ENCODE data around the gene TMEM245. TPM values are rescaled to one million over a fixed set of nuclear protein-coding genes. Genes with fewer than 3 reads are reported as not detected.

TMEM245 gene
- total RNA-seq = 79.6 TPM

DNA sequence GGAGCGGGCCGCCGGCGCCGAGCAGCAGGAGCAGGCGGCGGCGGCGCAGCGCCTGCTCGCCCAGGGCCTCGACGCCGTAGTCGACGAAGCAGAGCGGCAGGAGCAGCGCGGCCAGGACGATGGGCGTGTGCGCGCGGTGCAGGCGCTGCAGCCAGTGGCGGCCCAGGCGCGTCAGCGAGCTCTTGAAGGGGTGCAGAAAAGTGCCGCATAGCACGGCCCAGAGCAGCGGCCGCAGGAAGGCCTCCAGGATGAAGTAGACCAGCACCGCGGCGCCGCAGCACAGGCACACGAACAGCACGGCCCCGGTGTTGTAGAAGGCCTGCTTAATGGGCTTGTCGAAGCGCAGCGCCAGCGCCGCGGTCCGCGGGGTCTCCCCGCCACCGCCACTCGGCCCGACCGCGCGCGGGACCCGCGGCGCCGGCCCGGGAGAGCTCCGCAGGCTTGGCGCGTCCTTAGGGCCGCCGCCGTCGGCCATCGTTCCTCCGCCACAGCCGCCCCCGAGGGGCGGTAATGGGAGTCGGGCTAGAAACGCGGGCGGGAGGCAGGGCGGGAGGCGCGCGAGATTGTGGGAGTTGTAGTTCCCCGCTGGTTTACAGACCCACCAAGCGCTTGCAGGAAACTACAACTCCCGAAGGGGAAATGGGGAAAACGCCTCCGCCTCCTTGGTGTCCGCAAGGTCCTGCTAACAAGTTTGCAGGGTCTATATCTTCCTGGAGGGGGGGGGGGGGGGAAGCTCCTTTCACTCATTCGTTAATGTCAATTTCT, at the start of gene TMEM245:
TMEM245 (minus strand) TSS at position 509 of the 765 bp plus-strand sequence; CDS start at position 475, 34 bp downstream.

DNA sequence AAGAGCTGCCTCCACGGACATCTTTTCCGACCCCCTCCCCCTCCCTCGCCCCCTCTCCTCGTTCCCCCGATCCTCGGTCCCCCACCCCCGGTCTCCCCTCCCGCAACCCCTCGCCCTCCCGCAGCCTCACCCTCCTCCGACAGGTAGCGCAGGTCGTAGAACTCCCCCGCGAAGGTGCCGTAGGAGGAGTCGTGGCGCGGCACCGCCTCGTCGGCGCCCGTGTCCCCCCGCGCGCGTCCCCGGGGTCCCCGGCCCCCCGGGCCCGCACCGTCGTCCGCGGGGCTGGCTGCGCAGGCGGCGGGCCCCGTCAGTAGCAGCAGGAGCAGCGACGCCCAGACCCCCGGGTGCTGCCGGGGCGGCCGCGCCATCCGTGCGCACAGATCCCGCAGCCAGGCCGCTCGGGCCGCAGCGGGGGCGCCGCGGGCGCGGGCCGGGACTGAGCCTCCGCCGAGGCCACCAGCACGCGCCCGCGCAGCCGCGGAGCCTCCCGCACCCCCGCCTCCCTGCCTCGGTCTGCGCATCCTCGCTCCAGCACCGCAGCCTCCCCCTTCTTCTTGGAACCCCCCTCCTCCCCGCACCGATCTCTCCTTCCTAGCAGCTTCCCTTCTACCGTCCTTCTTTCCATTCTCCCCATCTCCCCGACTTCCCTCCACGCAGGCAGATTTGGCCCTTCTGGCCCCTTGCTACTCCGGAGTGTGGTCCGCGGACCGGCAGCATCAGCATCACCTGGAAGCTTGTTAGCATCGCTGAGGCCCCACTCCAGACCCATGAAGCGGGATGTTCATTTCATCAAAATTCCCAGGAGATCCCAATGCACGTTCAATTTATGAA, 47.2 kb upstream of the TMEM245 start, which contains the start of gene FRRS1L:
FRRS1L (minus strand) TSS at position 479 of the 831 bp plus-strand sequence; CDS start at position 368, 111 bp downstream.

DNA sequence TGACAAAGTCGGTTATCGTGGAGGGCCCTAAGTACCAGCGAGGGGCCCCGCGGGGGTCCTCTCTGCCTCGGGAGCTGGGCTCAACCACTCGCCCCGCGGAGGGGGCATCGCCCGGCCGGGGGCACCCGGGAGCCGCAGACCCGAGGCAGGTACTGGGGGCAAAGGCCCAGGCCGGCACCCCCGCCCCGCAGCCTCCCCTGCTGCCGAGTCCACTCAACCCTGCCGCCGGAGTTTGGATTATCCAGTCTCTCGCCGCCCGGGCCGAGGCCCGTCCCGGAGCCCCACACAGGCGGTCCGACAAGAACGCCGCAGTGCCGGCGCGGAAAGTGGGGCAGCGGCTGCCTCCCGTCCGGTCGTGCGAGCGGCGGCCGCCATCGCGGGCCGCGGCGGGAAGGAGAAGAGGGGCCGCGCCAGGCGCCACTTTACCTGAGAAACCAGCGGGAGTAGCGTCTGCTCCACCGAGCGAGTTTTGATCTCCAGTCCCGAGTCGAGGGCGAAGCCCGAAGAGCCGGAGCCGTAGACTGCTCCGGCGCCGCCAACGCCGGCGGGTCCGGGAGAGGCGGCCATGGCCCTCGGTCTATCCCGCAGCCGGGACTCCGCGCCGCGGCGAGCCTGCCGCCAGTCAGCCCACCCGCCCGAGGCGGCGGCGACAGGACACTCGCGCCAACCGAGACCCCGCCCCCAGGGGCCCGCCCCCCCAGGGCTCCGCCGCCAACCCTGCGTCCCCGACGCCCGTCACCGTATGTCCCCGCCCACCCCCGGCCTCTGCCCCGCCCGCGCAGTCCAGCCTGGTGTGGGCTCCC, 106.7 kb downstream of the TMEM245 start, which contains the start of gene CTNNAL1:
CTNNAL1 (minus strand) TSS at position 624 of the 803 bp plus-strand sequence; CDS start at position 567, 57 bp downstream.

Small RNA genes within 50 kb of the gene (small RNA-seq; reads per million reads assigned to genes)
- gene MIR32 (ENCODE audit: low replicate concordance) = 2.0 reads per million, percentile 89 among the genes with 10 or more reads in this experiment
- not detected for gene RF00019 (ENCODE audit: low replicate concordance)

Other genes with a start within 250 kb of the TMEM245 start
- 40.4 TPM for gene ELP1, start 185.8 kb downstream of the TMEM245 start, total RNA-seq
- 10.0 TPM for gene ABITRAM, start 185.5 kb downstream of the TMEM245 start, total RNA-seq
- 32.5 TPM for gene CTNNAL1, start 106.4 kb downstream of the TMEM245 start, total RNA-seq
- gene FRRS1L, start 47.3 kb upstream of the TMEM245 start, total RNA-seq = 3.7 TPM
- 10.5 TPM for gene EPB41L4B, start 201.1 kb upstream of the TMEM245 start, total RNA-seq

All from metanephros (tissue), 2 donors.